HepG2 (cell line): ENCODE results near the gene TRRAP. TPM values are rescaled to one million over a fixed set of nuclear protein-coding genes. Genes with fewer than 3 reads are reported as not detected.

Experiments
- ARHGAP35 ChIP-seq: sonication (generic); formaldehyde crosslinking; IDR thresholded peaks from 2 replicates; pipeline ENCODE4 v1.9.0; 2022; ENCODE audit warnings: mild to moderate bottlenecking, inconsistent platforms, moderate library complexity, missing genetic modification reagents, borderline replicate concordance
- ARNTL ChIP-seq: sonication (generic); formaldehyde crosslinking; IDR thresholded peaks from 2 replicates; pipeline ENCODE4 v1.4.0; 2020; ENCODE audit warnings: mild to moderate bottlenecking, missing genetic modification reagents
- BORCS8-MEF2B ChIP-seq: sonication (generic); formaldehyde crosslinking; IDR thresholded peaks from 2 replicates; pipeline ENCODE4 v1.8.0; 2022; ENCODE audit warnings: mild to moderate bottlenecking, missing genetic modification reagents
- CBFB ChIP-seq: sonication (generic); formaldehyde crosslinking; IDR thresholded peaks from 2 replicates; pipeline ENCODE4 v1.4.0; 2020; ENCODE audit warnings: missing genetic modification reagents
- DRAP1 ChIP-seq: IDR thresholded peaks from 2 replicates; pipeline ENCODE4 v1.6.1; 2016; ENCODE audit warnings: missing genetic modification reagents, missing compliant biosample characterization
- ELF1 ChIP-seq: sonication (generic); formaldehyde crosslinking; IDR thresholded peaks from 2 replicates; pipeline ENCODE4 v1.4.0; 2020; ENCODE audit warnings: missing genetic modification reagents
- FOXM1 ChIP-seq: sonication (generic); formaldehyde crosslinking; IDR thresholded peaks from 2 replicates; pipeline ENCODE4 v1.5.0; 2020; ENCODE audit warnings: missing genetic modification reagents
- GZF1 ChIP-seq: sonication (generic); formaldehyde crosslinking; IDR thresholded peaks from 2 replicates; pipeline ENCODE4 v1.5.1; 2020; ENCODE audit warnings: mild to moderate bottlenecking, missing genetic modification reagents
- HOXA9 ChIP-seq: sonication (generic); formaldehyde crosslinking; IDR thresholded peaks from 2 replicates; pipeline ENCODE4 v1.8.1; 2022; ENCODE audit warnings: missing genetic modification reagents, mild to moderate bottlenecking, moderate library complexity, borderline replicate concordance
- IKZF4 ChIP-seq: sonication (generic); formaldehyde crosslinking; IDR thresholded peaks from 2 replicates; pipeline ENCODE4 v1.5.1; 2020; ENCODE audit warnings: borderline replicate concordance, mild to moderate bottlenecking, low read depth, missing genetic modification reagents; ENCODE audit errors: not compliant biosample characterization
- LCORL ChIP-seq, 2 experiments: fragments of 450-650 bp in 1 of 2; sonication (generic) in 1 of 2; formaldehyde crosslinking in 1 of 2; IDR thresholded peaks; 2 replicates each; pipeline versions ENCODE4 v1.5.0 to v1.6.1; 2017 to 2020; ENCODE audit warnings: antibody characterized with exemption in 1 of 2, missing genetic modification reagents in 1 of 2
- MED13 ChIP-seq: sonication (generic); formaldehyde crosslinking; IDR thresholded peaks from 2 replicates; pipeline ENCODE4 v1.5.0; 2020; ENCODE audit warnings: missing genetic modification reagents
- MEIS1 ChIP-seq: sonication (generic); formaldehyde crosslinking; IDR thresholded peaks from 2 replicates; pipeline ENCODE4 v1.9.0; 2021; ENCODE audit warnings: mild to moderate bottlenecking, missing genetic modification reagents, moderate library complexity, borderline replicate concordance
- MXD1 ChIP-seq: sonication (generic); formaldehyde crosslinking; IDR thresholded peaks from 2 replicates; pipeline ENCODE4 v1.4.0; 2020; ENCODE audit warnings: mild to moderate bottlenecking, missing genetic modification reagents
- MYC ChIP-seq: sonication (generic); formaldehyde crosslinking; IDR thresholded peaks from 2 replicates; pipeline ENCODE4 v1.9.0; 2021; ENCODE audit warnings: missing genetic modification reagents, borderline replicate concordance
- SAP130 ChIP-seq: IDR thresholded peaks from 2 replicates; pipeline ENCODE4 v1.6.1; 2016; ENCODE audit warnings: low read depth
- THAP11 ChIP-seq: IDR thresholded peaks from 2 replicates; pipeline ENCODE4 v1.6.1; 2016; ENCODE audit warnings: missing biosample characterization, missing genetic modification reagents
- YEATS2 ChIP-seq: sonication (generic); formaldehyde crosslinking; IDR thresholded peaks from 2 replicates; pipeline ENCODE4 v1.4.0; 2020; ENCODE audit warnings: missing genetic modification reagents, borderline replicate concordance
- ZBTB7B ChIP-seq: sonication (generic); formaldehyde crosslinking; IDR thresholded peaks from 2 replicates; pipeline ENCODE4 v1.4.0; 2020; ENCODE audit warnings: missing genetic modification reagents
- ZNF430 ChIP-seq: sonication (generic); formaldehyde crosslinking; IDR thresholded peaks from 2 replicates; pipeline ENCODE4 v1.9.0; 2021; ENCODE audit warnings: mild to moderate bottlenecking, missing genetic modification reagents
- ZNF503 ChIP-seq: sonication (generic); formaldehyde crosslinking; IDR thresholded peaks from 2 replicates; pipeline ENCODE4 v1.4.0; 2020; ENCODE audit warnings: missing genetic modification reagents
- ZNF746 ChIP-seq: sonication (generic); formaldehyde crosslinking; IDR thresholded peaks from 2 replicates; pipeline ENCODE4 v1.8.0; 2022; ENCODE audit warnings: mild to moderate bottlenecking, missing genetic modification reagents
- ZNF761 ChIP-seq: sonication (generic); formaldehyde crosslinking; conservative IDR thresholded peaks from 2 replicates; pipeline ENCODE4 v1.4.0; 2020; ENCODE audit warnings: mild to moderate bottlenecking, missing genetic modification reagents
- polyA plus RNA-seq, 8 experiments: library from polyadenylated mRNA; depleted of rRNA in 3 of 8; stranded (reverse) in 7 of 8; unstranded in 1 of 8; fragments of >200 nt; fragmentation: Illumina TruSeq in 4 of 8; extraction: Trizol in 4 of 8; gene quantifications; 2 replicates each; pipeline versions ENCODE4 v1.2.1 to v1.2.3, GENCODE V29; 2011 to 2016; ENCODE audit warnings: low read depth in 4 of 8, missing spikeins in 1 of 8, mixed read lengths in 1 of 8; ENCODE audit not compliant: insufficient read depth in 1 of 8
- total RNA-seq, 5 experiments: library from RNA; depleted of rRNA; stranded (reverse); fragments of >200 nt; fragmentation: Illumina TruSeq; extraction: Trizol; gene quantifications; 2 replicates each; pipeline ENCODE4 v1.2.3, GENCODE V29; 2016; ENCODE audit warnings: low read depth in 1 of 5
- TF ChIP-seq, protein P1 (sequence below): sonication (generic); formaldehyde crosslinking; IDR thresholded peaks from 2 replicates; pipeline ENCODE4 v1.5.1; 2020; ENCODE audit warnings: missing genetic modification reagents, mild to moderate bottlenecking, borderline replicate concordance

The TRRAP gene
- total and polyA plus RNA-seq, 2 of the 13 experiments (the other 11 are each of a cell fraction or from before 2014, with no cell fraction given), result 8.6 to 10.5 TPM

GRCh38 chr7:98878365-98879197 lies at the start of gene TRRAP (continued):
- peak; percentile 51; the same call in 1 of the 2 replicates for TF ChIP-seq MED13 (CRISPR knock-in tag)
- TF ChIP-seq GZF1 (CRISPR knock-in tag), result no peak
- TF ChIP-seq ARHGAP35 (CRISPR knock-in tag), result peak; percentile 41; the same call in 1 of the 2 replicates
- no peak for TF ChIP-seq MEIS1 (CRISPR knock-in tag)
- peak; percentile 85 for TF ChIP-seq YEATS2 (CRISPR knock-in tag)
- TF ChIP-seq MYC, result peak; percentile 61
- peak; percentile 63; the same call in 1 of the 2 replicates for TF ChIP-seq ZBTB7B
- TF ChIP-seq IKZF4 (CRISPR knock-in tag), result peak; percentile 70
- TF ChIP-seq ARNTL (CRISPR knock-in tag), result no peak
- TF ChIP-seq MXD1 (CRISPR knock-in tag), result peak; percentile 53; the same call in 1 of the 2 replicates
- peak; percentile 45; the same call in 1 of the 2 replicates for TF ChIP-seq DRAP1
- no peak for TF ChIP-seq LCORL (IDR thresholded peaks at IDR 0.05)
- no peak; the same call in 1 of the 2 replicates for TF ChIP-seq LCORL (CRISPR knock-in tag; IDR thresholded peaks at IDR 0.05)
- no peak for TF ChIP-seq ZNF503 (CRISPR knock-in tag)
- 0 out of 2 replicates have a peak, but pooled peaks have one; percentile 56 for TF ChIP-seq CBFB
- TF ChIP-seq ELF1, result no peak
- peak; percentile 57 for TF ChIP-seq BORCS8-MEF2B (CRISPR knock-in tag)
- peak; percentile 50 for TF ChIP-seq SAP130 (CRISPR knock-in tag)
- TF ChIP-seq ZNF761 (CRISPR knock-in tag), result 0 out of 2 replicates have a peak, but pooled peaks have one; percentile 31
- peak; percentile 72; the same call in 1 of the 2 replicates for TF ChIP-seq FOXM1 (CRISPR knock-in tag)
- TF ChIP-seq HOXA9 (CRISPR knock-in tag), result no peak
- peak; percentile 71; the same call in 1 of the 2 replicates for TF ChIP-seq THAP11 (CRISPR knock-in tag)
- peak; percentile 36; the same call in 1 of the 2 replicates for TF ChIP-seq ZNF746 (CRISPR knock-in tag)
- TF ChIP-seq, protein P1, sequence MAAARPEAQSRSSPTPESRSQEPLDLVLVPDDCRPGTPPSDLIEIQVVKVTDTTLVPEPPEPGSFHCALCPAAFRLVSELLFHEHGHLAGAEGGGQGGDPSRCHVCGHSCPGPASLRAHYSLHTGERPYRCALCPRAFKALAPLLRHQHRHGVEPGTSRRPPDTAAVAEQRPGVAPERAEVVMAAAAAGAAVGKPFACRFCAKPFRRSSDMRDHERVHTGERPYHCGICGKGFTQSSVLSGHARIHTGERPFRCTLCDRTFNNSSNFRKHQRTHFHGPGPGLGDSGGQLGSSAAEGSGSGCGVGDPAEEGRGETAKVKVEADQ (CRISPR knock-in tag), result peak; percentile 20; the same call in 1 of the 2 replicates
- peak; percentile 47; the same call in 1 of the 2 replicates for TF ChIP-seq ZNF430 (CRISPR knock-in tag)
